HG03460 (cell line): ENCODE results near the gene TBC1D20.
"Not testable (repeated sequence)": the region's sequence is repeated elsewhere in the genome, so short reads cannot be mapped to it uniquely, and the experiment has no call there.

Source experiments
- ATAC-seq: cut with Tn5 transposase; IDR thresholded peaks from one replicate; pipeline ENCODE4 v1.9.1; 2021; ENCODE audit not compliant: unreplicated experiment

Gene TBC1D20

GRCh38 chr20:402898-403581 lies 59.3 kb downstream of the TBC1D20 start:
- no peak for ATAC-seq

GRCh38 chr20:402496-402885 lies 59.8 kb downstream of the TBC1D20 start:
- no peak for ATAC-seq

- no peak for ATAC-seq
Observed at GRCh38 chr20:401682-402495, 60.4 kb downstream of the TBC1D20 start.

GRCh38 chr20:400454-401275 lies 61.7 kb downstream of the TBC1D20 start:
- ATAC-seq: no peak

GRCh38 chr20:400128-400453 lies 62.2 kb downstream of the TBC1D20 start:
- no peak for ATAC-seq

GRCh38 chr20:399182-399707 lies 63.1 kb downstream of the TBC1D20 start:
- ATAC-seq: no peak

GRCh38 chr20:397432-398237 lies 64.7 kb downstream of the TBC1D20 start:
- ATAC-seq: no peak

- ATAC-seq: no peak
Observed at GRCh38 chr20:396619-397431, 65.5 kb downstream of the TBC1D20 start.

- ATAC-seq: no peak
Observed at GRCh38 chr20:396252-396618, 66.1 kb downstream of the TBC1D20 start.

- ATAC-seq: not testable (repeated sequence)
Observed at GRCh38 chr20:393296-393695, 69.0 kb downstream of the TBC1D20 start.

- ATAC-seq: no peak
Observed at GRCh38 chr20:391041-391711, 71.2 kb downstream of the TBC1D20 start.

GRCh38 chr20:389220-389619 lies 73.1 kb downstream of the TBC1D20 start:
- ATAC-seq: no peak

GRCh38 chr20:388034-388994 lies 74.0 kb downstream of the TBC1D20 start:
- no peak for ATAC-seq

GRCh38 chr20:387520-387919 lies 74.8 kb downstream of the TBC1D20 start:
- ATAC-seq: no peak

- not testable (repeated sequence) for ATAC-seq
Observed at GRCh38 chr20:386634-387033, 75.7 kb downstream of the TBC1D20 start.
